GM19099 (cell line): Measurements from ENCODE around the gene NELL1.

Source experiments
- POLR2A ChIP-seq: IDR thresholded peaks from 3 replicates; pipeline ENCODE4 v1.6.1; 2011; ENCODE audit warnings: low read depth; ENCODE audit not compliant: insufficient read length; ENCODE audit errors: extremely low read depth

NELL1 gene

GRCh38 chr11:21289686-21290085 is 620.3 kb downstream of the NELL1 start:
- TF ChIP-seq POLR2A: no peak

GRCh38 chr11:21295508-21295907 is 626.1 kb downstream of the NELL1 start:
- no peak for TF ChIP-seq POLR2A

DNA sequence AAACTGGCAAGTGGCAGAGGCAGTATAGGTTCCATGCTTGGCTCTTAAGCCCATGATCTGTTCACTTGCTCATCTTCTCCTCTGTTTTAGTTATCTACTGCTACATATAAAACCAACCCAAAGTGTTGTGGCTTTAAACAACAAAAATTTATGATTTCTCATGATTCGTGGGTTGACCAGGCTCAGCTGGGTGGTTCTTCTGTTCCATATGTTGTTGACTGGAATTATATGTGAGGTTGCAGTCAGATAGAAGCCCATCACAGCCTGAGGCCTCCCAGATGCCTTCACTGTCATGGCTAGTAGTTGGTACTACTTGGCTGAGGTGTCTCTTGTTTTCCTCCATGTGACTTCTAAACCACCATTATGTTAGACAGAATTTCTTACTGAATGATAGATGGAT is 632.6 kb downstream of the NELL1 start:
- TF ChIP-seq POLR2A: no peak

GRCh38 chr11:21306739-21307358 is 637.5 kb downstream of the NELL1 start:
- TF ChIP-seq POLR2A: no peak

- no peak for TF ChIP-seq POLR2A
Measured at GRCh38 chr11:21307874-21308273, 638.5 kb downstream of the NELL1 start.

- no peak for TF ChIP-seq POLR2A
Measured at GRCh38 chr11:21316591-21316990, 647.2 kb downstream of the NELL1 start.

DNA sequence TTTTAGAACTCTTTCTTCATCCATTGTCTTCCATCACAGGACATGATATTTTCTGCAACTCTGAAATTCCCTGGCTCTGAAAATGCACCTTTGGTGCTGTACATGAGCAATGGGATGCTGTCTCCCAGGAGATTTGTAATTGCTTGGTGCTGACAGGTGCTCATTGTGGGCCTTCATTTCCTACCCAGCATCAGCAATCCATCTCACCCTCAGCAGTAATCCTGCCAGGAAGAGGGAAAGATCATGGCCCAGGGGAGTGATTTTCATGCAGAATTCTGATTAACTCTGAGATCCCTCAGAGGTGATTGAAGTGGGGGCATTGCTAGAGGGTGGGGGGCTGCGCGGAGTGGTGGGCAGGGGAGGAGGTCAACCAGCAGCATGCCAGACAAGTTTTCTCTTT is 651.7 kb downstream of the NELL1 start:
- TF ChIP-seq POLR2A: no peak

GRCh38 chr11:21321530-21321929 is 652.1 kb downstream of the NELL1 start:
- no peak for TF ChIP-seq POLR2A

GRCh38 chr11:21323617-21324016 is 654.2 kb downstream of the NELL1 start:
- no peak for TF ChIP-seq POLR2A

- no peak for TF ChIP-seq POLR2A
Measured at GRCh38 chr11:21343204-21343603, 673.8 kb downstream of the NELL1 start.

GRCh38 chr11:21346361-21346760 is 677.0 kb downstream of the NELL1 start:
- TF ChIP-seq POLR2A: no peak

DNA sequence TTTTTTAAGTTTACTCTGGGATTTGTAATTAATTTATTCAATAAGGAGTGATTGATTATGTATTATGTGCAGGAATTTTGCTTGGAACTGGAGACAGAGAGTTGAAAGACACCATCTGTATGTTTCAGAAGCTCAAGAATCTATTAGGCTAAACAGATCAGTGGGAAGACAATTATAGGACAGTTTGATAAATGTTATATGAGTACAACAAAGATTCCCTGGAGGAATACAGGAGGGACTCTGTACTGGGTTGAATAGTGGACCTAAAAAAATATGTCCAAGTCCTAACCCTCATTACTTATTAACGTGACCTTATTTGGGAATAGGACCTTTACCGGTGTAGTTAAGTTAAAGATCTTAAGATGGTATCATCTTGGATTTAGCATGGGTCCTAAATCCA is 681.2 kb downstream of the NELL1 start:
- TF ChIP-seq POLR2A: no peak

- TF ChIP-seq POLR2A: no peak
Measured at GRCh38 chr11:21353425-21353824, 684.0 kb downstream of the NELL1 start.

DNA sequence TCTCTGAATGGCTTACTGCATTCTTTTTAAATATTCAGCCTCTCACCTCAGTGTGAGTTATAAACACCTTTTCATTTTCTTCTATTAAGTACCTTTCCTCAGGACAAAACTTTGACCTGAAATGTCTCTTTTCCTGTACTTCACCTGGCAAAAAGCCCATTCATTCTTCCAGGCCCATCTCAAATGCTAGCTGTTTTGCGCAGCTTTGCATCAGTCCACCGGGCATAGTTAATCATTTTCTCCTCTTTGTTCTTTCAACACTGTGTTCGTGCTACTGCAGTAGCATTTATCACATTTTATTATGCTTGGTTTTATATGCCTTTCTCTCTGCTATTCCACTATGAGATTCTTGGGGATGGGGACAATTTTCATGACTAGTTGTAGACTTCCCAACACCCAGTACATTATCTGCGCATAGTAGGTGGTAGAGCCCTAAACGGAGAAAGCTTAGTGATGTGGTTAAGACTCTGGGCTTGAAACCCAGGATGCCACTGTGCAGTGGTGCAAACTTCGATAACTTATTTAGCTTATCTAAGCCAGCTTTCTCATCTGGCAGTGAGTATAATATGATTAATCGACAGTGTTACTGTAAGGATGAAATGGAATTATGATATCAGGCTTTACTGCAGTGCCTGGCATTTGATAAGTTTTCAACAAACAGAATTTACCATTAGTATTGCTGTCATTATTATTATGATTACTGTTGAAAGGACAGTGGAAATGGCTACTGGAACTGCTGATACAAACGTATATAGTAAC is 695.7 kb downstream of the NELL1 start:
- TF ChIP-seq POLR2A: no peak

DNA sequence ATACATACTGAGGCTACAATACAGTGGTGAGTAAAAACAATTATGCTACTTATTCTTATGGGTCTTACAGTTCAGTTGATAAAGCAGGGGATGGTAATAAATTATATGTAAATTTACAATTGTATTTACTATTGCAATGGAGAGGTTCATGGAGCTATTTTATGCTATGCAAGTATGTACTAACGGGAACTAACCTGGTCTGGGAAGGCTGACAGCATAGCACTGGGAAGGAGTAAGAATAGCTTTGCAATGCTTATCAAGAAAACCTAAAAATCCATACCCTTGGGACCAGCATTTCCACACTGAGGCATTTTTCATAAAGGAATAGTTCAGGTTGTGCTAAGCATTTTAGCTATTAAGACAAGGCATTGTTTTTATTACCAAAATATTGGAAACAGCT is 700.6 kb downstream of the NELL1 start:
- TF ChIP-seq POLR2A: no peak

DNA sequence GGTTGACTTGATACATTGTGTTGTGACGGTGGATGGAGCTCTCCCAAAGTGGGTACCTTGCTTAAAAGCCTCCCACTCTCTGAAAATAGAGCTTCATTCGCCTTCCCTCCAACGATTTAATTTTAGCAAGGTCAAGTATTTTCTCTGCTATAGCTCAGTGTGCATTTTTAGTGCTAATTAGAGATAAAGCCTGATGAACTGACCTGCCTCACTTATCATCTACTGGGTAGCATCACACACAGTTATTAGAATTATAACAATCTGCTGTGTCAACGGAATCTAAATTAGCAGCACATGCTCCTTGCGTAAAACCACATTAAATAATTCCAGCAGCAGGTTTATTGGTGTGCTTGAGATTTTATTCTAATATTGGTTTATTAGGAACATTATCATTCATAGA is 701.7 kb downstream of the NELL1 start:
- TF ChIP-seq POLR2A: no peak
